Activated CD4-positive, CD25-positive, alpha-beta regulatory T cell treated with anti-CD3 and anti-CD28 coated beads, Interleukin-2, amount 50 U/mL, for 16 hours (primary cell): ENCODE measurements around the gene ART3.

Experiments
- DNase-seq: peaks from one replicate; pipeline ENCODE4 v3.0.0-alpha.2; 2020; ENCODE audit warnings: low read depth, low spot score

The ART3 gene

GRCh38 chr4:76067652-76068286 is 6.7 kb upstream of the ART3 start:
- peak; percentile 54 for DNase-seq

- DNase-seq = no peak
Observed at GRCh38 chr4:76072760-76073159, 1.7 kb upstream of the ART3 start.

GRCh38 chr4:76074993-76075600 is 588 bp downstream of the ART3 start:
- no peak for DNase-seq

- DNase-seq = no peak
Observed at GRCh38 chr4:76078033-76078613, 3.6 kb downstream of the ART3 start.

- no peak for DNase-seq
Observed at GRCh38 chr4:76083386-76083988, 9.0 kb downstream of the ART3 start.

GRCh38 chr4:76084542-76084941 is 10.0 kb downstream of the ART3 start:
- DNase-seq = no peak

GRCh38 chr4:76087007-76087769 is 12.7 kb downstream of the ART3 start:
- DNase-seq = no peak

GRCh38 chr4:76088719-76089118 is 14.2 kb downstream of the ART3 start:
- no peak for DNase-seq

GRCh38 chr4:76090241-76090691 is 15.8 kb downstream of the ART3 start:
- DNase-seq = no peak

GRCh38 chr4:76091052-76091451 is 16.5 kb downstream of the ART3 start:
- no peak for DNase-seq

GRCh38 chr4:76095568-76095967 is 21.1 kb downstream of the ART3 start:
- DNase-seq = no peak

GRCh38 chr4:76096076-76096475 is 21.6 kb downstream of the ART3 start:
- no peak for DNase-seq

GRCh38 chr4:76105652-76106051 is 31.1 kb downstream of the ART3 start:
- DNase-seq = no peak

GRCh38 chr4:76106442-76106841 is 31.9 kb downstream of the ART3 start:
- no peak for DNase-seq

GRCh38 chr4:76108467-76109181 is 34.1 kb downstream of the ART3 start:
- no peak for DNase-seq

- no peak for DNase-seq
Observed at GRCh38 chr4:76116821-76117220, 42.3 kb downstream of the ART3 start.

GRCh38 chr4:76117536-76117935 is 43.0 kb downstream of the ART3 start:
- DNase-seq = no peak

GRCh38 chr4:76120199-76120598 is 45.7 kb downstream of the ART3 start:
- no peak for DNase-seq

- no peak for DNase-seq
Observed at GRCh38 chr4:76125816-76126215, 51.3 kb downstream of the ART3 start.

- DNase-seq = no peak
Observed at GRCh38 chr4:76127754-76128153, 53.2 kb downstream of the ART3 start.

GRCh38 chr4:76141241-76141640 is 66.7 kb downstream of the ART3 start:
- no peak for DNase-seq
